Ovary (tissue), 3 donors: ENCODE measurements around the gene GABRG3.

Source experiments
- POLR2A ChIP-seq: fragments of 450-650 bp; IDR thresholded peaks from one replicate; pipeline ENCODE4 v1.6.1; 2017; ENCODE audit warnings: antibody characterized with exemption, mild to moderate bottlenecking, moderate library complexity
- TF ChIP-seq, protein P1 (sequence below), 3 donors: fragments of 450-650 bp in 2 of 3; fragments of 200-600 bp in 1 of 3; IDR thresholded peaks; one replicate each; pipeline versions ENCODE4 v1.5.1 to v1.8.0; 2016 to 2022; ENCODE audit warnings: antibody characterized with exemption in 3 of 3, mild to moderate bottlenecking in 1 of 3
- donor health status: DM: no; HTN: no; CAD: no.

DNA sequence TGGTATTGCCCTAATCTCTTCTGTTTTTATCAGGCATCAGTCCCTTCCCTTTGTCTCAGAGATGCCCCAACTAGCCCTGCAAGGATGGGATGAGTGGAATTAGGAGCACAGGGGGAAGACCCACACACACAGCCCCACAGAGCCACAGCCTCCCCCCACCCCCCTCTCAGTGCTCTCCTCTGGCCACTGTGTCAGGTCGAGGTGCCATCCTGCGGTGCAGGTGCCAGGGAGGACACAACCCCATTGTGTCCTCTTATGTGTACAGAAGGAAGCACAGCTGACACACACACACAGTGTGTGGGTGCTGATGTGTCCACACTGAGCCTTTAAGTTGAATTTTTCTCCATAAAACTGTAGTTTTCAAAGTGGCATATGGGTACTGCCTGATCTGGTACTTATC is 593.7 kb downstream of the GABRG3 start:
- TF ChIP-seq, protein P1, sequence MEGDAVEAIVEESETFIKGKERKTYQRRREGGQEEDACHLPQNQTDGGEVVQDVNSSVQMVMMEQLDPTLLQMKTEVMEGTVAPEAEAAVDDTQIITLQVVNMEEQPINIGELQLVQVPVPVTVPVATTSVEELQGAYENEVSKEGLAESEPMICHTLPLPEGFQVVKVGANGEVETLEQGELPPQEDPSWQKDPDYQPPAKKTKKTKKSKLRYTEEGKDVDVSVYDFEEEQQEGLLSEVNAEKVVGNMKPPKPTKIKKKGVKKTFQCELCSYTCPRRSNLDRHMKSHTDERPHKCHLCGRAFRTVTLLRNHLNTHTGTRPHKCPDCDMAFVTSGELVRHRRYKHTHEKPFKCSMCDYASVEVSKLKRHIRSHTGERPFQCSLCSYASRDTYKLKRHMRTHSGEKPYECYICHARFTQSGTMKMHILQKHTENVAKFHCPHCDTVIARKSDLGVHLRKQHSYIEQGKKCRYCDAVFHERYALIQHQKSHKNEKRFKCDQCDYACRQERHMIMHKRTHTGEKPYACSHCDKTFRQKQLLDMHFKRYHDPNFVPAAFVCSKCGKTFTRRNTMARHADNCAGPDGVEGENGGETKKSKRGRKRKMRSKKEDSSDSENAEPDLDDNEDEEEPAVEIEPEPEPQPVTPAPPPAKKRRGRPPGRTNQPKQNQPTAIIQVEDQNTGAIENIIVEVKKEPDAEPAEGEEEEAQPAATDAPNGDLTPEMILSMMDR (IDR thresholded peaks at IDR 0.05): no peak
- TF ChIP-seq POLR2A: no peak
